AG20443 (cell line): ENCODE results near the gene ATP2B2.

Source experiments
- DNase-seq: peaks from one replicate; pipeline ENCODE4 v3.0.0; 2012; ENCODE audit warnings: low spot score, mixed read lengths

Gene ATP2B2

GRCh38 chr3:10529809-10530208 is 24.4 kb upstream of the ATP2B2 start:
- no peak for DNase-seq

GRCh38 chr3:10528046-10528445 is 22.7 kb upstream of the ATP2B2 start:
- no peak for DNase-seq

GRCh38 chr3:10527295-10528001 is 22.1 kb upstream of the ATP2B2 start:
- DNase-seq, result no peak

GRCh38 chr3:10526366-10526765 is 21.0 kb upstream of the ATP2B2 start:
- no peak for DNase-seq

- no peak for DNase-seq
Observed at GRCh38 chr3:10524799-10525301, 19.5 kb upstream of the ATP2B2 start.

GRCh38 chr3:10524270-10524669 is 18.9 kb upstream of the ATP2B2 start:
- no peak for DNase-seq

GRCh38 chr3:10523561-10523960 is 18.2 kb upstream of the ATP2B2 start:
- DNase-seq, result no peak

- DNase-seq, result no peak
Observed at GRCh38 chr3:10522646-10523303, 17.4 kb upstream of the ATP2B2 start.

GRCh38 chr3:10521772-10522441 is 16.5 kb upstream of the ATP2B2 start:
- DNase-seq, result no peak

- no peak for DNase-seq
Observed at GRCh38 chr3:10520072-10520471, 14.7 kb upstream of the ATP2B2 start.

- no peak for DNase-seq
Observed at GRCh38 chr3:10519236-10519635, 13.8 kb upstream of the ATP2B2 start.

GRCh38 chr3:10518506-10519150 is 13.2 kb upstream of the ATP2B2 start:
- peak; percentile 51 for DNase-seq

GRCh38 chr3:10517627-10518026 is 12.2 kb upstream of the ATP2B2 start:
- no peak for DNase-seq

GRCh38 chr3:10516544-10517452 is 11.4 kb upstream of the ATP2B2 start:
- no peak for DNase-seq

- DNase-seq, result no peak
Observed at GRCh38 chr3:10515884-10516495, 10.6 kb upstream of the ATP2B2 start.

- no peak for DNase-seq
Observed at GRCh38 chr3:10515396-10515795, 10.0 kb upstream of the ATP2B2 start.

GRCh38 chr3:10514407-10515069 is 9.2 kb upstream of the ATP2B2 start:
- DNase-seq, result no peak

GRCh38 chr3:10513306-10513705 is 7.9 kb upstream of the ATP2B2 start:
- DNase-seq, result no peak

- no peak for DNase-seq
Observed at GRCh38 chr3:10512687-10513086, 7.3 kb upstream of the ATP2B2 start.

GRCh38 chr3:10511809-10512494 is 6.6 kb upstream of the ATP2B2 start:
- DNase-seq, result peak; percentile 43
